ENCODE measurements around the gene CPB2. TPM values are rescaled to one million over a fixed set of nuclear protein-coding genes. Genes with fewer than 3 reads are reported as not detected.

CPB2 gene
- total RNA-seq: under 0.01 TPM in 1 of 2 replicates, not detected in the other

GRCh38 chr13:46104868-46105267 is at the start of gene CPB2:
TSS of gene CPB2 (minus strand) at chr13:46105033. CDS start at chr13:46105009, 24 bp downstream.
- no peak for DNase-seq (ENCODE audit: low read depth in 2 of 2)

GRCh38 chr13:46154136-46154801 is 49.4 kb upstream of the CPB2 start:
- DNase-seq (ENCODE audit: low read depth in 2 of 2): no peak

GRCh38 chr13:46152627-46153328 is 47.9 kb upstream of the CPB2 start:
- DNase-seq (ENCODE audit: low read depth in 2 of 2): no peak

- DNase-seq (ENCODE audit: low read depth in 2 of 2): no peak
Observed at GRCh38 chr13:46150134-46150693, 45.4 kb upstream of the CPB2 start.

GRCh38 chr13:46149272-46150133 is 44.7 kb upstream of the CPB2 start:
- no peak for DNase-seq (ENCODE audit: low read depth in 2 of 2)

- no peak for DNase-seq (ENCODE audit: low read depth in 2 of 2)
Observed at GRCh38 chr13:46146898-46147297, 42.1 kb upstream of the CPB2 start.

GRCh38 chr13:46145950-46146349 is 41.1 kb upstream of the CPB2 start:
- DNase-seq (ENCODE audit: low read depth in 2 of 2): no peak

GRCh38 chr13:46145135-46145534 is 40.3 kb upstream of the CPB2 start:
- no peak for DNase-seq (ENCODE audit: low read depth in 2 of 2)

GRCh38 chr13:46143184-46143701 is 38.4 kb upstream of the CPB2 start:
- no peak for DNase-seq (ENCODE audit: low read depth in 2 of 2)

GRCh38 chr13:46142776-46143175 is 37.9 kb upstream of the CPB2 start:
- DNase-seq (ENCODE audit: low read depth in 2 of 2): no peak

- no peak for DNase-seq (ENCODE audit: low read depth in 2 of 2)
Observed at GRCh38 chr13:46140044-46140443, 35.2 kb upstream of the CPB2 start.

GRCh38 chr13:46137627-46138317 is 32.9 kb upstream of the CPB2 start:
- DNase-seq (ENCODE audit: low read depth in 2 of 2): no peak

GRCh38 chr13:46136688-46137087 is 31.9 kb upstream of the CPB2 start:
- no peak for DNase-seq (ENCODE audit: low read depth in 2 of 2)

- no peak for DNase-seq (ENCODE audit: low read depth in 2 of 2)
Observed at GRCh38 chr13:46134961-46135522, 30.2 kb upstream of the CPB2 start.

- no peak for DNase-seq (ENCODE audit: low read depth in 2 of 2)
Observed at GRCh38 chr13:46134494-46134893, 29.7 kb upstream of the CPB2 start.

GRCh38 chr13:46132109-46132508 is 27.3 kb upstream of the CPB2 start:
- DNase-seq (ENCODE audit: low read depth in 2 of 2): no peak

- DNase-seq (ENCODE audit: low read depth in 2 of 2): no peak
Observed at GRCh38 chr13:46131705-46132104, 26.9 kb upstream of the CPB2 start.

GRCh38 chr13:46129955-46130618 is 25.3 kb upstream of the CPB2 start:
- DNase-seq (ENCODE audit: low read depth in 2 of 2): no peak

GRCh38 chr13:46129124-46129523 is 24.3 kb upstream of the CPB2 start:
- no peak for DNase-seq (ENCODE audit: low read depth in 2 of 2)

GRCh38 chr13:46127358-46128023 is 22.7 kb upstream of the CPB2 start:
- no peak for DNase-seq (ENCODE audit: low read depth in 2 of 2)

Measured in dermis microvascular lymphatic vessel endothelial cell (primary cell).